Glutamatergic neuron (in vitro differentiated cells): Measurements from ENCODE around the gene BOD1L2. TPM values are rescaled to one million over a fixed set of nuclear protein-coding genes. Genes with fewer than 3 reads are reported as not detected.

Source experiments
- DNase-seq: peaks from one replicate; pipeline ENCODE4 v3.0.0; 2022
- H3K27ac Mint-ChIP-seq: one replicate; pipeline ENCODE4 v1.8.0; 2020; ENCODE audit warnings: mild to moderate bottlenecking, mixed read lengths, inconsistent platforms; ENCODE audit not compliant: unreplicated experiment
- H3K27me3 Mint-ChIP-seq: one replicate; pipeline ENCODE4 v1.8.0; 2020; ENCODE audit warnings: mild to moderate bottlenecking, moderate library complexity, mixed read lengths, inconsistent platforms; ENCODE audit not compliant: unreplicated experiment
- H3K36me3 Mint-ChIP-seq: one replicate; pipeline ENCODE4 v1.8.0; 2020; ENCODE audit warnings: mild to moderate bottlenecking, mixed read lengths, inconsistent platforms; ENCODE audit not compliant: unreplicated experiment
- H3K4me1 Mint-ChIP-seq: one replicate; pipeline ENCODE4 v1.8.0; 2020; ENCODE audit warnings: mild to moderate bottlenecking, low read depth, mixed read lengths, inconsistent platforms; ENCODE audit not compliant: unreplicated experiment
- H3K4me3 Mint-ChIP-seq: one replicate; pipeline ENCODE4 v1.8.0; 2020; ENCODE audit warnings: mild to moderate bottlenecking, mixed read lengths, inconsistent platforms; ENCODE audit not compliant: unreplicated experiment
- H3K9me3 Mint-ChIP-seq: one replicate; pipeline ENCODE4 v1.8.0; 2020; ENCODE audit warnings: mild to moderate bottlenecking, moderate library complexity, mixed read lengths, inconsistent platforms; ENCODE audit not compliant: unreplicated experiment
- total RNA-seq: library from RNA; stranded (reverse); fragmentation: NEBNext Ultra II Directional; extraction: Animal tissue kit (Norgen Biotek cat#: 25700); gene quantifications from one replicate; pipeline ENCODE4 v1.2.1, GENCODE V29; 2021; ENCODE audit not compliant: unreplicated experiment
- TF ChIP-seq, protein P1 (sequence below): fragments of 200-600 bp; sonication (generic); IDR thresholded peaks from one replicate; pipeline ENCODE4 v1.5.0; 2021; ENCODE audit not compliant: partially characterized antibody, unreplicated experiment

BOD1L2 gene
- total RNA-seq, 1 donor from 2014 or later: not detected

DNA sequence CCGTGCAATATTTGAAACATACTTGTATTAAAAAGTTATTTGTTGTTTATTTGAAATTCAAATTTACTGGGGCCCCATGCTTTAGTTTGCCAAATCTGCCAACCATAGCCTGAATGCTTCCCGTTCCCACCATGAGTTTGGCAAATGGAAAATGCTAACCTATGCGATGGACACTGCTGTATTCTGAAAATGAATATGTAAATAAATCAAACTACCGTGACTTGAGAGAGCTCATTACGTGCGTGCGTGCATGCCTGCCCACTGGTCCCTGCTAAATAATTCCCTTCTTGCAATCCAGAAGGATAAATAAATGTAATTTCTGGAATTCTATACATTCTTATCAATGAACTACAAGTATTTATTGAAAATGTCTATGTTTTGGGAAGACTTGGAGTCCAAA, 3.2 kb downstream of the BOD1L2 start:
- Mint-ChIP-seq H3K27me3 (peaks cover 6% of the 10 kb centered on the region), H3K36me3 (peaks cover 7% of the 10 kb centered on the region), H3K27ac (peak overlapping the region; percentile 97), H3K4me1 (peaks cover 33% of the 10 kb centered on the region), H3K9me3 (peaks cover 6% of the 10 kb centered on the region), H3K4me3 (peak overlapping the region; percentile 78)
- DNase-seq: no peak
- TF ChIP-seq, protein P1, sequence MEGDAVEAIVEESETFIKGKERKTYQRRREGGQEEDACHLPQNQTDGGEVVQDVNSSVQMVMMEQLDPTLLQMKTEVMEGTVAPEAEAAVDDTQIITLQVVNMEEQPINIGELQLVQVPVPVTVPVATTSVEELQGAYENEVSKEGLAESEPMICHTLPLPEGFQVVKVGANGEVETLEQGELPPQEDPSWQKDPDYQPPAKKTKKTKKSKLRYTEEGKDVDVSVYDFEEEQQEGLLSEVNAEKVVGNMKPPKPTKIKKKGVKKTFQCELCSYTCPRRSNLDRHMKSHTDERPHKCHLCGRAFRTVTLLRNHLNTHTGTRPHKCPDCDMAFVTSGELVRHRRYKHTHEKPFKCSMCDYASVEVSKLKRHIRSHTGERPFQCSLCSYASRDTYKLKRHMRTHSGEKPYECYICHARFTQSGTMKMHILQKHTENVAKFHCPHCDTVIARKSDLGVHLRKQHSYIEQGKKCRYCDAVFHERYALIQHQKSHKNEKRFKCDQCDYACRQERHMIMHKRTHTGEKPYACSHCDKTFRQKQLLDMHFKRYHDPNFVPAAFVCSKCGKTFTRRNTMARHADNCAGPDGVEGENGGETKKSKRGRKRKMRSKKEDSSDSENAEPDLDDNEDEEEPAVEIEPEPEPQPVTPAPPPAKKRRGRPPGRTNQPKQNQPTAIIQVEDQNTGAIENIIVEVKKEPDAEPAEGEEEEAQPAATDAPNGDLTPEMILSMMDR: no peak

GRCh38 chr18:57150828-57151227, 3.9 kb downstream of the BOD1L2 start:
- peaks cover 33% of the 10 kb centered on the region for H3K4me1 Mint-ChIP-seq
- DNase-seq: peak; percentile 83
- peaks cover 6% of the 10 kb centered on the region for H3K27me3 Mint-ChIP-seq
- TF ChIP-seq, protein P1: no peak
- peaks cover 6% of the 10 kb centered on the region for H3K9me3 Mint-ChIP-seq
- peak overlapping the region; percentile 97 for H3K27ac Mint-ChIP-seq
- H3K4me3 Mint-ChIP-seq: peak overlapping the region; percentile 78
- peaks cover 8% of the 10 kb centered on the region for H3K36me3 Mint-ChIP-seq

- H3K27me3 Mint-ChIP-seq: peaks cover 6% of the 10 kb centered on the region
- H3K27ac Mint-ChIP-seq: no peak overlapping the region
- TF ChIP-seq, protein P1: no peak
- no peak overlapping the region for H3K4me3 Mint-ChIP-seq
- no peak for DNase-seq
- peaks cover 23% of the 10 kb centered on the region for H3K4me1 Mint-ChIP-seq
- H3K9me3 Mint-ChIP-seq: peaks cover 3% of the 10 kb centered on the region
- peaks cover 4% of the 10 kb centered on the region for H3K36me3 Mint-ChIP-seq
Observed at GRCh38 chr18:57154191-57154830, 7.4 kb downstream of the BOD1L2 start.

DNA sequence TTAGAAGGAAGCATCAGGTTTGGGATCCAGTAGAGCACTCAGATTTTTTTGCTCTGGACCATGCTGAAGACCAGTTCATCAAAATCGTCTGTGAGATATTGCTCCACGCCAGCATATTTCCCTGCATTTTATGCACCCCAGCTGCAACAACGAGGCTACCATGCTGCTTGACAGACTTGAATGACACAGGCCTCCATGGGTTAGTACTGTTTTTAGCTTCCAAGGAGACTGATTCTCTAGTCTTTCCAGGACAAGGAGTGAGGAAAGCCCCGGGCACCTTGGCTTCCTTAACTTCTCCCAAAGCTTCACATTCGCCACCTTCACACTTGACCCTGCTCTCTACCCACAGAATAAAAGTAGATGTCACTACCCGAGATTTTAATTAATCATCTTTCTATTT, 17.5 kb downstream of the BOD1L2 start:
- Mint-ChIP-seq H3K27me3 (peaks cover 2% of the 10 kb centered on the region), H3K4me1 (peaks cover 2% of the 10 kb centered on the region), H3K36me3 (peaks cover 37% of the 10 kb centered on the region), H3K27ac (no peak overlapping the region), H3K4me3 (no peak overlapping the region), H3K9me3 (peaks cover 7% of the 10 kb centered on the region)
- DNase-seq: no peak
- TF ChIP-seq, protein P1: no peak

- Mint-ChIP-seq H3K36me3 (peaks cover 19% of the 10 kb centered on the region), H3K9me3 (peaks cover 3% of the 10 kb centered on the region), H3K4me1 (no peaks in the 10 kb centered on the region), H3K27ac (no peak overlapping the region), H3K4me3 (no peak overlapping the region), H3K27me3 (no peaks in the 10 kb centered on the region)
- TF ChIP-seq, protein P1: no peak
- DNase-seq: no peak
Observed at GRCh38 chr18:57167617-57168308, 20.9 kb downstream of the BOD1L2 start.
